Fibroblast of skin of right biceps (primary cell): Measurements from ENCODE around the gene ARL4A.
"Not testable (repeated sequence)": the region's sequence is repeated elsewhere in the genome, so short reads cannot be mapped to it uniquely, and the experiment has no call there.

Experiments
- DNase-seq: peaks from one replicate; pipeline ENCODE4 v3.0.0-alpha.2; 2013

ARL4A gene, protein sequence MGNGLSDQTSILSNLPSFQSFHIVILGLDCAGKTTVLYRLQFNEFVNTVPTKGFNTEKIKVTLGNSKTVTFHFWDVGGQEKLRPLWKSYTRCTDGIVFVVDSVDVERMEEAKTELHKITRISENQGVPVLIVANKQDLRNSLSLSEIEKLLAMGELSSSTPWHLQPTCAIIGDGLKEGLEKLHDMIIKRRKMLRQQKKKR

GRCh38 chr7:12686891-12687717, at the start of gene ARL4A:
TSS of gene ARL4A (plus strand) at chr7:12687633. CDS start at chr7:12688255, 622 bp downstream.
- peak; percentile 97 for DNase-seq

DNA sequence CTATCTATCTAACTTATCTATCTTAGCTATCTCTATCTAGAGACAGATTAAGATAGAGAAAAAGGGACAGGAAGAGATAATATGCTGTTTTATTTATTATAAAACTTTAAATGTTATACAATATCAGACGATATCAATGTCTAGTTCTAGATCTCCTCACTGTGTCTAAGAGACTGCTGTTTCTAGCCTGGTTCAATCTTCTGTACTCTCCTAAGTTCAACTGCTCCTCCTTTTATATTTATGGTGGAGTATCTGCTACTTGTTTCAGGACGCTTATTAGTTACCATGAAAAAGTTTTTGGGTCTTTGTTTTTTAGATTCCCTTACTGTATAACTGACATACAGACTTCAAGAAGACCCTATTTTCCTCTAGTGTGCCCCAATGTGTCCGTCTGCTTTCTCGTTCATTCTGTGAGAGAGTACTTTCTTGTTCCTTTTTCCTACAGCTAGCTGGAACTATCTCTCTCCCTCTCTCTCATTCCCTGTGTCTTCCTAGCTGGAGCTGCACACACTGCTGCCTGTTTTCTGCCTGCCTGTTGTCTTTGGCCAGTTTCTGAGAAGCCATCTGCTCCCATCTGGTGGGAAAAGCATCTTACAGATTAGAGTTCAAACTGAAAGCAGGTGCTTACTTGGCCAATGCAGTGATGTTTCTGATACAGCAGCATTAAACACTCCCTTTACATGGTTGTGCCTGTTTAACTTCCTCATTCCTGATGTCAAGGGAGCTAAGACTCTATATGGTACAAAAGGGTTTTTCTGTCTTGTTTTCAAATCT, 49.4 kb upstream of the ARL4A start:
- no peak for DNase-seq

DNA sequence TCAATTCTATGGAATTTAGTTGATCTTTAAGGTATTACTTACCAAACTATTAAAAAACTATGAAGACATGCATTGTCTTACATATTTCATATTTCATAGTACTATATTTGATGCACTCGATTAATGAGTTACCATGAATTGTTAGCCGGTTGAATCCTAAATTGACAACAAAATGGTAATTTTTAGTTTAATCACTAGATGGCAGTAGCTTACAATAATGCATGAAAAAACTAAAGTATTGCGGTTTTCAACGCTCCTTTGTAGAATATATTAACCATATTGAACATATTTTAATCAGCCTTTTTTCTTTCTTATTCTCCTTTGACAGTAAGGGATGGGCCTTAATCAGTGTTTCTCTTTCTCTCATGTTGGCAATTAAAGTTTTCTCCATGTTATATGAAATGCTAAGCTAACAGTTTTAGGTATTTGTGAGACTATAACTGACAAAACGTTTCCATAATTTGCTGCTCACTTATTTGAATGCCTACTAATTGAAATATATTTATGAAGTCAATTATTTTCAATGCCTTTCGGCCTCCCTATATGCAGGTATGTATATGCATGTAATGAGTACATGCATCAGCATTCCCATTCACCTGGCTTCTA, 48.5 kb upstream of the ARL4A start:
- DNase-seq: peak; percentile 40

DNA sequence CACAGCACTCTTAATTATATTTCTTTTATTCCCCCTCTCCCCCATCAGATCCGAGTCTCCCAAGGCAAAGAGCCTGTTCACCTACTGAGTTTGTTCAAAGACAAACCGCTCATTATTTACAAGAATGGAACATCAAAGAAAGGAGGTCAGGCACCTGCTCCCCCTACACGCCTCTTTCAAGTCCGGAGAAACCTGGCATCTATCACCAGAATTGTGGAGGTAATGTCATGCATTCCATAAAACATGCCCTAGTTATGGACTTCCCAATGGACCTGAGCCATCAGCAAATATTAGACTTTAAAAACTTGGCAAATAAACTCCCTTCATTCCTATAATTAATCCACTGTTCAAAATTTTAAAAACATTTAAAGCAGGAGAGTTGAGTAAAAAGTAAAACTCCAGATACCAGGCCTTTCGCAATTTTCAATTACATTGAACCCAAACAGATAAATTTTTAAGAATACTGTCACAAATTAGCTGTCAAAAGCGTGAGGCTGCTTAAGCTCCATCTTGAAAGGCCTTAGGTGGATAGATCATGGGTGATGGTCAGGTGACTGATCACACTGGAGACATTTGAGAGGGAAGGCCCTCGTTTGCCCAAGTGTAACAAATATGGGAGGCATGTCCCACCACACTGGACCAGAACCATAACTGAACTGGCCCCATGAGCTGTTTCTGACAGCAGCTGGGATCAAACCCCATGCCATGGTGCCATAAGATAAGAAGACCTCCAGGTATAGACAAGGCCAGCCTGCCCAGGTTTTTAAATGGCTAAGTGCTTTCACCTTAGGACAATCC, 46.9 kb upstream of the ARL4A start:
- no peak for DNase-seq

- DNase-seq: no peak
Measured at GRCh38 chr7:12641196-12641595, 46.2 kb upstream of the ARL4A start.

DNA sequence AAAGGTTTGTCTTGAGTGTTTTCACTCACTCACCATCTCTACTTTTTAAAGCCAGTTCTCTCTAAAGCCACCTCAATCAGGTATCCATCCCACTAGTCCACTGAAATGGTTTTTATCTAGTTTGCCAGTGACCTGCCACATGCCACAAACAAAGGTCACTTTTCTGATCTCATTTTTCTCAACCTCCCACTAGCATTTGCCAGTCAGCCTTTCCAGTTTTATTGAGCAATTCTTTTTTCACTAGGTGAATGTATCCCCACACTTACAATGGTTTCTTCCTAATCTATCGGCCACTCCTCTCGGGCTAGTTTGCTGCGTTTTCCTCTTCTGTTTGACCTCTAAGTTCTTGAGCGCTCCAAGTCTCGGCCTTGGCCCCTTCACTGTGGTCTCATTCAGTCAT, 44.9 kb upstream of the ARL4A start:
- no peak for DNase-seq

DNA sequence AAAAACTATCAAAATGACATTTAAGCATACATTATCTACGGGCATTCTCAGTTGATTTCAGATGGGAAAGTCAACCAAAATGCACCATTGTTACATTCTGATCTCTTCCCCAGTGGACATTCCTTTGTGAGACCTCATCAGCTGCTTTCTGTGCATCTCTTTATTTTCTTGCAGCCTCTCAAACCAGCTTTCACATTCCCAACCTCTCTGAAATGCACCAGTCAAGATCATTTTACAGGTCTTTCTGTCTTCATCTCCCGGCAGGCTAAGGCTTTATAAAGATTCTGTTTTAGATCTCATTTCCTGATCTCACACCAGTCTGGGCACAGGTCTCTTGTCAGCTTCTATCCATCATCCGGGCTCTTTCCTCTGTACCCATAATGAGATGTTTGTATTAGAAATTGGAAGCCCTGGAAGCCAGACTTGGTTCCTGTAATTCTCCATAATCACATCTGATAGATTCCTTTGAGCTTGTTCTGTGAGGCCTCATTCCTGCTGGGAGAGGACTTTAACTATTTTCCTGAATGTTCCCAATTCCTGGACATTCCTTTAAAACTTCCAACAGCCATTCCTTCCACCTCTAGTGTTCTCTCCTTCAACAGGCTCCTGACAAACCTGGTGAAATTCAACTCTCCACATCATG, 44.3 kb upstream of the ARL4A start:
- DNase-seq: peak; percentile 55

- no peak for DNase-seq
Measured at GRCh38 chr7:12643644-12644043, 43.8 kb upstream of the ARL4A start.

DNA sequence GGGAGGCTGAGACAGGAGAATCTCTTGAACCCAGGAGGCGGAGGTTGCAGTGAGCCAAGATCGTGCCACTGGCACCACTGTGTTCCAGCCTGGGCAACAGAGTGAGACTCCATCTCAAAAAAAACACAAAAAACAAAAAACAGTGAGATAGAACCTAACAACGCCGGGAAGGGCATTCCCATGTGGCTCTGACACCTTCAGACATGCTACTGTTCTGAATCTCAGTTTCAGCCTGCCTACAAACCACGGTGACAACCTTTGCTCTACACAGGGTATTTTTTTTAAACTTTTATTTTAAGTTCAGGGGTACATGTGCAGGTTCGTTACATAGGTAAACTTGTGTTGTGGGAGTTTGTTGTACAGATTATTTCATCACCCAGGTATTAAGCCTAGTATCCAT, 42.2 kb upstream of the ARL4A start:
- not testable (repeated sequence) for DNase-seq

DNA sequence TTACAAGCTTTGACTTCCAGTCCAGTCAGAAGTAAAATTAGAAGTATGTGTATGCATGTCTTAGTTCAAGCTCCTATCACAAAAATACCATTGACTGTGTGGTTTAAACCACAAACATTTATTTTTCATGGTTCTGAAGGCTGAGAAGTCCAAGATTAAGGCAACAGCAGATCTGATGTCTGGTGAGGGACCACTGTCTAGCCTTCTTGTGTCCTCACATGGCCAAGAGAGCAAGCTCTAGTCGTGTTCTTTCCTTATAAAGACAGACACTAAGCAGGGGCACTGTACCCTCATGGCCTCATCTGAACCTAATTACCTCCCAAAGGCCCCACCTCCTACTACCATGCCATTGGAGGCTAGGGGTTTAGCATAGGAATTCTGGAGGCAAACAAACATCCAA, 41.3 kb upstream of the ARL4A start:
- DNase-seq: peak; percentile 78

- peak; percentile 70 for DNase-seq
Measured at GRCh38 chr7:12647364-12648219, 39.8 kb upstream of the ARL4A start.

- DNase-seq: no peak
Measured at GRCh38 chr7:12648704-12649261, 38.6 kb upstream of the ARL4A start.

- DNase-seq: no peak
Measured at GRCh38 chr7:12649348-12649747, 38.1 kb upstream of the ARL4A start.

DNA sequence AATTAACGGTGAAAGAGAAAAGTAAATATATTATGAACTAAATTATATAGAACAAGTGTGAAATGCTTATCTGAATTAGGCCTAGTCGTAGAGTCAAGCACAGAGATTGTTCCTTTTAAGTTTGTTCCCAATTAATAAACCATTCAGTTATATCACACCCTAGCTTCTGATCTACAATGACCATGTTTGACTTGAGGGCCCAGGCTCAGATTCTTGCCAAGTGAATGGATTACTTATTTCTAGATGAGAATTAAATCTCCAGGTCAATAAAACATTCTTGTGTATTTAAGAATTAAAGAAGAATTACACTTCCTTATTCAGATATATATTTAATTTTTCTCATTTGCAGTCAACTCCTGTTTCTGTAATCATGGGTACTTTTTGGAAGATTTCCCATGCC, 37.4 kb upstream of the ARL4A start:
- DNase-seq: no peak

DNA sequence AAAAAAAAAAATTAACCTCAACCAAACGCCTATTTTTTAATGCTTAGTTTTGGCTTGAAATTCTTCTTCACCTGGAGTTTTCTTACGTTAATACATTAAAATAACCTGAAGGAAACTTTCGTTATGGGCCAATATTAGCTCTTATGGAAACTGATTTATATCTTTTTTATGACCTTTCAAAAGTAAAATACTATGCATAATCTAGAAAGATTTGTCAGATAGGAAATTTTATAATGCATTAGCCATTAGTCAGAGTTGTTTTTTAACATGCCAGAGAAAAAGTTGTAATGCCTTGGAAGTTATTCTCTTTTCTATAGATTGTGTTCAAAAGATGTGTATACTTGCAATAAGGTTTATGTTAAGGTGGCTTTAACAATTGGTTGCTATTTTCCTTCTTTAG, 34.3 kb upstream of the ARL4A start:
- no peak for DNase-seq

DNA sequence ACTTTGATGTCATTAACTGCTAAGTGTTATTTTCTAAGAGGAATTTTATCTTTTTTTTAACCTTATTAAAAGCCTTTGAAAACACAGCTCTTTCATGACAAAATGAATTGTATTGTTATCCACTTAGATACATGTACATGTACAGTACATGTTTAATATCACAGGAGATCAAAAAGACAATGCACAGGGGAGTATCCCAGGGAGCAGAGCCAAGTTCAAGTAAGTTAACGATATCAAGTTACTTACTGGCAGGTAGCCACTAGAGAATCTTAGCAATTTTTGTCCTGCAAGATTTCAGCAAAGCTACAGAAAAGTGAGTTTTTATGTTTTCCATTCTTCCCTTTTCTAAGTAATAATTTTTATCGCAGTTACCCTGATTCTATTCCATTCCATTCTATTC, 33.9 kb upstream of the ARL4A start:
- peak; percentile 49 for DNase-seq

DNA sequence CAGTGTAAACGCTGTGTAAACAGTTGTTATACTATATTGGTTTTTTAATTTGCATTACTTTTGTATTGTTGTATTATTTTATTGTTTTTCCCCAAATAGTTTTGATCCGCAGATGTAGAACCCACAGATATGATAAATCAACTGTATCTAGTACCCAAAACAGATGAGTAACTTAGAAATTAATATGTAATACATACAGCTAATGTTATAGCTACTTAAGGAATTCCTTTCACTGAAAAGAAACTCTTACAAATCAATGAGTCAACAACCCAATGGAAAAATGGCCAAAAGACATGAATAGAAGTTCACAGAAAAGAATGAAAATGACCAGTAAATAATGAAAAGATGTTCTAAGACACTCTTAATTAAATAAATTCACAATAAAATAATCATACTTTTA, 32.3 kb upstream of the ARL4A start:
- DNase-seq: peak; percentile 26

DNA sequence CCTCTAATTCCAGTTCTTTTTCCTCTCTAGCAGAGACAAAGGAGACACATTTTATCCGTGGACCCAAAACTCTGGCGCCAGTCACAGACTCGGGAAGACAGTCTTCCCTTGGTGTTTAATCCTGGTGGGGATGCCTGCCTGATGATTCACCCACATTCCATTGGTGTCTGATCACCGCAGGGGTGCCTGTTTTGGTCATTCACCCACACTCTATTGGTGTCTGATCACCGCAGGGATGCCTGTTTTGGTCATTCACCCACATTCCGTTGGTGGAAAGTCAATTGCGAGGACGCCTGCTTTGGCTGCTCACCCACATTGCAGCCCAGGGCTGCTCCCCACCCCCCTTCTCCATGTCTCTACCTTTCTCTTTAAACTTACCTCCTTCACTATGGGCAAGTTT, 27.0 kb upstream of the ARL4A start:
- DNase-seq: peak; percentile 92

DNA sequence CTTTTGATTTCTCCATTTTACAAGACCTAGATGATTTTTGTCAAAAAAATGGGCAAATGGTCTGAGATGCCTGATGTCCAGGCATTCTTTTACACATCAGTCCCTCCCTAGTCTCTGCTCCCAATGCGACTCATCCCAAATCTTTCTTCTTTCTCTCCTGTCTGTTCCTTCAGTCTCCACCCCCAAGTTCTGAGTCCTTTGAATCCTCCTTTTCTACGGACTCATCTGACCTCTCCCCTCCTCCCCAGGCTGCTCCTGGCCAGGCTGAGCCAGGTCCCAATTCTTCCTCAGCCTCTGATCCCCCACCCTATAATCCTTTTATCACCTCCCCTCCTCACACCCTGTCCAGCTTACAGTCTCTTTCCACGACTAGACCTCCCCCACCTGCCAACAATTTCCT, 26.4 kb upstream of the ARL4A start:
- peak; percentile 20 for DNase-seq

GRCh38 chr7:12661581-12661980, 25.9 kb upstream of the ARL4A start:
- DNase-seq: no peak
